HG02571 (cell line): ENCODE measurements around the gene UHMK1.
"Not testable (repeated sequence)": the region's sequence is repeated elsewhere in the genome, so short reads cannot be mapped to it uniquely, and the experiment has no call there.

ENCODE experiments used
- ATAC-seq: cut with Tn5 transposase; IDR thresholded peaks from one replicate; pipeline ENCODE4 v1.9.1; 2021; ENCODE audit warnings: mild to moderate bottlenecking, moderate library complexity; ENCODE audit not compliant: unreplicated experiment

The UHMK1 gene

GRCh38 chr1:162564762-162565218, 67.2 kb downstream of the UHMK1 start:
- ATAC-seq, result no peak

DNA sequence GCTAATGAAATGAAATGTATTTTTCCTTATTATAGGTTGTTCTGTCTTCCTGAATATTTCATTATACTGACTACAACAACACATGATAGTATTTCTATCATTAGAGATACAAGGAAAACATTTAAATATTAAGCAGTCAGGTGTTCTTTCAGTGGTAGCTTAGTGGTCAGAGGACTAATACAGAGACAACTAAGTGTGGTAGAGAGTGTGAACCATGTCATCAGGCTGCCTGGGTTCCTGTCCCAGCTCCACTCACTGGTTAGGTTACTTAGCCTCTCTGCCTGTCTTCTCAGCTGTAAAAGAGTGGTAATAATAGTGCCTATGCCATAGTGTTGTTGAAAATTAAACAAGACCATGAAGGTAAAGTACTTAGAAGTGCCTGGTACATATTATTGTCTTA, 67.8 kb downstream of the UHMK1 start:
- ATAC-seq, result no peak

DNA sequence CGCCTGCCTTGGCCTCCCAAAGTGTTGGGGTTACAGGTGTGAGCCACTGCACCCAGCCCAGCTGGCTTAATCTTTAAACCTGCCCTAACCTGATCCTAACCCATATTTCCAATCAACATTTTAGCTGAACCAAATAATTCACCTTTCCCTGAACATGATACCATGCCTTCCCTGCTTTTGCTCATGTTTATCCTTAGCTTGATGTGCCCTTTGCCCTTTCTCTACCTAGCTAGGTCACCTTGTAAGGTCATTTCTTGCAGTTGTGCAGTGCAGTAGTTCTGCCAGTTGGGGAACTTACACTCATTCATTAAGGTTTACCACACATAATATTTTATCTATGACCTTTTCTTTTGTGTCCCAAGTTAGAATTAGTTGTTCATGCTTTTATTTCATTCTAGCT, 69.3 kb downstream of the UHMK1 start:
- no peak for ATAC-seq

- no peak for ATAC-seq
Observed at GRCh38 chr1:162568802-162569201, 71.2 kb downstream of the UHMK1 start.

GRCh38 chr1:162570718-162571117, 73.1 kb downstream of the UHMK1 start:
- ATAC-seq, result no peak

DNA sequence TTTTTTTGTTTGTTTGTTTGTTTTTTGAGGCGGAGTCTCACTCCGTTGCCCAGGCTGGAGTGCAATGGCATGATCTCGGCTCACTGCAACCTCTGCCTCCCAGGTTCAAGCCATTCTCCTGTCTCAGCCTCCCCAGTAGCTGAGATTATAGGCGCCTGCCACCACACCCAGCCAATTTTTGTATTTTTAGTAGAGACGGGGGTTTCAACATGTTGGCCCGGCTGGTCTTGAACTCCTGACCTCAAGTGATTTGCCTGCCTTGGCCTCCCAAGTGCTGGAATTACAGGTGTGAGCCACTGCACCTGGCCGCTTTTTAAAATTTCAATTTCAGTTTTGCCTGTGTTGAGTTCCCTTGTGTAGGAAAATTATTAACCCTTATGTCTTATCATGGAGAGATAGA, 73.5 kb downstream of the UHMK1 start:
- not testable (repeated sequence) for ATAC-seq

DNA sequence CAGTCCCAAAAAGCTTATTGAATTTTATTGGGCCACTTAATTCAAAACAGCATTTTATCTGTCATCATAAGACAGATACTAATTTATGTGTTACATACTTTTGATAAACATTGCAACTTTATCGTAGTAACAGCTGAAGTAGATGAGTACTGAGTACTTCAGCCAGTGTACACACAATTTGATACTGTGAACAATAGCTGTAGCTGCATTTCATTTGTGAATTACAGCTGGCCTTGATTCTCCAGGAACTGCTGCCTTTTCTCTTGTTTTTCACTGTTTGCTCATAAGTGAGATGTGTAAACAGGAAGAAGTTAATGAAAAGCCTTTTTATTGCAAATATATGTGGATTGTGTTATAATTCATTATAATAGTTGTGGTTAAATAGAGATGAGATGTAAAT, 74.1 kb downstream of the UHMK1 start:
- ATAC-seq, result no peak

DNA sequence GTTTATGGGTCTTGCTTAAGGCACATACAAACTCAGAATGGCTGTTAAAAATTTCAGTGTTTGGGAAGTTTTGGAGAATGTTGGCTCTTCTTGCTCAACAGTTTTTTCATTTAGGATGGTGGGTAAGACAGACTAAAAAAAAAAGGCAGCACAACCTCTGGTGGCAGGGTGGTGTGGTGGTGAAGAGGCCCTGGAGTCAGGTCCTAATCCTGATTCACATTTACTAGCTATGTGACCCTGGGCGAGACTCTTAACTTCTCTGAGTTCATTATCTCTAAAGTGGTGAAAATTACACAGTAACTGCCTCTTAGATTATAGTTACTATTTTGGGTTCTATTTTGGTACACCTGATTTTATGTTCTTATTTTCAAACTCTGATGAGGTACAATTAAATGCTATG, 75.5 kb downstream of the UHMK1 start:
- no peak for ATAC-seq

DNA sequence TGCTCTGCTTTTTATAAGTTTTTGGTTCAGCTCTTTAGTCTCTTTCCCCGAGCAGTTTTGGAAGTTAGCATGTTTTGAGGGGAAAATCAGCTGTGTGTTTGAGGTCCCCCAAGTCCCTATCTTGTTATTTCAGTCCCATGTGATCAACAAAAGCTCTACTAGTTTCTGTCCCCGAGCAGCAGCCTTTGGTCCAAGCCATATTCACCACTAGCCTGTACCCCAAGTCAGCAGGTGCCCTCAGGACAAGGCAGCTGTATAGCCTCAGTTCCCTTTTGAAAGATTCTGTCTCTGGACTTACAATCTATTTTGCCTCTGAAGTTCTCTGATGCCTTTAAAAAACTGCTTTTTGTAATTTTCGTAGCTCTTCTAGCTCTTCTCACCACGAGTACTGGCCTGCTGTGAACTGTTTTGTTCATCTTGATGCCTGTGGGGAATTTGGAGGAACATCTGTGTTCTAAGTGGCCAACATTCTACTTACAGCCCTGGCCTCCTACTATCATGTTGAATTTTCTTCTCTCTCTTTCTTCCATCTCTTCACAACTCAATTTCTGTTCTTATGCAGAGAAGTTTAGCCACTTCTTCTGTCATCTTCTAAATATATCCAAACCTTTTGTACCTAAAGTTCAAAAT, 80.6 kb downstream of the UHMK1 start:
- ATAC-seq, result no peak

DNA sequence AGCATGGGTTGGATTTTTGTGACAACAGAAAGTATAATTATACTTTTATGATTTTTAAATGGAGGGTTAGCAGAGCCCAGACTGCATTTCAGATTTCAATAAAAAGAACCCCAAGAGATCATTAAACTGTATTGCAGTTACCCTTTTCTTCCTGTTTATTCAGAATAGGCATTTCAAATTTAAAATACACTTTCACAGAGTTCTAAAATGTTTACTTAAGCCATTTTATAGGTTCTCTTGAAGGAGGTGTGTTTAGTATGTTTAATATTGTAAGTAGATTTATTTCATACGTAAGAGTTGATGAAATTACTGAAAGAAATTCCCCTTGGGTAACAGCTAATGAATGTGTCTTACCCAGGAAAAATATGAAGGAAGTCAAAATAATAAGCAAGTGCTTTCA, 81.3 kb downstream of the UHMK1 start:
- ATAC-seq, result no peak
